GM12892 (cell line): Measurements from ENCODE around the gene OR52M1.

Experiments used
- POLR2A ChIP-seq: IDR thresholded peaks from 2 replicates; pipeline ENCODE4 v1.6.1; 2011; ENCODE audit warnings: low read depth, low read length, control low read depth
- TAF1 ChIP-seq: IDR thresholded peaks from 2 replicates; pipeline ENCODE4 v1.6.1; 2011; ENCODE audit warnings: low read depth, mild to moderate bottlenecking, control low read depth, low read length, borderline replicate concordance

- TF ChIP-seq POLR2A (no peak), TAF1 (no peak)
These were observed 36.5 kb downstream of the OR52M1 start, which contains the start of gene OR52I2 for GRCh38 chr11:4581443-4581842.
